Smooth muscle cell (in vitro differentiated cells): ENCODE data around the gene RALGAPA2. TPM values are rescaled to one million over a fixed set of nuclear protein-coding genes. Genes with fewer than 3 reads are reported as not detected.

ENCODE experiments used
- DNase-seq: peaks from one replicate; lab custom pipeline; 2025; ENCODE audit not compliant: unreplicated experiment; lab: John Stamatoyannopoulos, UW
- H2AFZ ChIP-seq: fragments of 200-600 bp; sonication (generic); 2 replicates; pipeline ENCODE4 v1.6.0; 2016; ENCODE audit warnings: antibody characterized with exemption, low read depth, mild to moderate bottlenecking
- H3F3A ChIP-seq: fragments of 200-600 bp; sonication (generic); 2 replicates; pipeline ENCODE4 v1.6.0; 2017; ENCODE audit warnings: antibody characterized with exemption, low read depth
- H3K27ac ChIP-seq: fragments of 200-600 bp; sonication (generic); 2 replicates; pipeline ENCODE4 v1.5.1; 2016; ENCODE audit warnings: low read depth, mild to moderate bottlenecking
- H3K27me3 ChIP-seq: fragments of 200-600 bp; sonication (generic); 2 replicates; pipeline ENCODE4 v1.6.1; 2016; ENCODE audit warnings: low read depth, mild to moderate bottlenecking
- H3K36me3 ChIP-seq: fragments of 200-600 bp; sonication (generic); 2 replicates; pipeline ENCODE4 v1.5.1; 2016; ENCODE audit warnings: low read depth
- H3K4me1 ChIP-seq: fragments of 200-600 bp; sonication (generic); 2 replicates; pipeline ENCODE4 v1.5.1; 2016; ENCODE audit warnings: low read depth
- H3K4me2 ChIP-seq: fragments of 200-600 bp; sonication (generic); 2 replicates; pipeline ENCODE4 v1.6.0; 2016; ENCODE audit warnings: mild to moderate bottlenecking
- H3K4me3 ChIP-seq: fragments of 200-600 bp; sonication (generic); 2 replicates; pipeline ENCODE4 v1.5.1; 2016; ENCODE audit warnings: mild to moderate bottlenecking
- H3K79me2 ChIP-seq: fragments of 200-600 bp; sonication (generic); 2 replicates; pipeline ENCODE4 v1.6.0; 2016; ENCODE audit warnings: low read depth, mild to moderate bottlenecking
- H3K9ac ChIP-seq: fragments of 200-600 bp; sonication (generic); 2 replicates; pipeline ENCODE4 v1.6.0; 2016; ENCODE audit warnings: low read depth
- H3K9me3 ChIP-seq: fragments of 200-600 bp; sonication (generic); replicated peaks from 2 replicates; pipeline ENCODE4 v1.5.1; 2016; ENCODE audit warnings: low read depth
- H4K20me1 ChIP-seq: fragments of 200-600 bp; sonication (generic); 2 replicates; pipeline ENCODE4 v1.6.0; 2016; ENCODE audit warnings: low read depth
- WGBS: methylation state at CpG from one replicate; pipeline ENCODE4 v1.1.7; 2016; ENCODE audit warnings: low lambda C conversion rate; 5-methylcytosine and 5-hydroxymethylcytosine counted together
- polyA plus RNA-seq: library from polyadenylated mRNA; unstranded; fragments of >200 nt; fragmentation: Nextera tagmentation; extraction: Ambion mirVana; gene quantifications from 2 replicates; pipeline ENCODE4 v1.2.1, GENCODE V29; 2016
- total RNA-seq: library from RNA; depleted of rRNA; stranded (reverse); fragments of >200 nt; gene quantifications from 2 replicates; pipeline ENCODE4 v1.2.3, GENCODE V29; 2014
- TF ChIP-seq, protein P1 (sequence below): fragments of 200-600 bp; sonication (generic); IDR thresholded peaks from 2 replicates; pipeline ENCODE4 v1.5.1; 2017; ENCODE audit warnings: borderline replicate concordance, mild to moderate bottlenecking, antibody characterized with exemption; ENCODE audit not compliant: insufficient read depth, poor library complexity, severe bottlenecking

Gene RALGAPA2
- total and polyA plus RNA-seq, 2 experiments from 2014 or later = 3.5 to 6.2 TPM

DNA sequence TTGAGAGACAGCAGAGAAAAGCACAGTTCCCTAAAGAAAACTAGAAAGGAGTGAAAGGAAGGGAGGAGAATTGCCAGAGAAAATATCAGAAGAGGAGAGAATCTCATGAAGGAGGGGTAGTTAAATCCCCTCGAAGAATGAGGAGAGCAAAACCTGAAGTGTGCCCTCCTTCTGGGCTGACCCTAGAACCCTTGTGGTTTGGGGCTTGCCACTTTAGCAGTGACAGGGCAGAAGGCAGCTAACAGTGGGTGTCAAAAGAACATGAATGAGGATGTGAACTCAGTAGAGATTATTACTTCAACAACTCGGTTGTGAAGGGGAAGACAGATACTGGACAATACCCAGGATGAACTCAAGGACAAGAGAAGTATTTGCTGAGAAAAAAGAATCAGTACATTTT lies 73.6 kb downstream of the RALGAPA2 start:
- H3K4me1 ChIP-seq = no peaks in the 10 kb centered on the region
- H3F3A ChIP-seq = no peaks in the 10 kb centered on the region
- WGBS = 86% methylated on average over 2 of the region's 2 CpGs
- H2AFZ ChIP-seq = no peak overlapping the region
- DNase-seq = no peak
- TF ChIP-seq, protein P1, sequence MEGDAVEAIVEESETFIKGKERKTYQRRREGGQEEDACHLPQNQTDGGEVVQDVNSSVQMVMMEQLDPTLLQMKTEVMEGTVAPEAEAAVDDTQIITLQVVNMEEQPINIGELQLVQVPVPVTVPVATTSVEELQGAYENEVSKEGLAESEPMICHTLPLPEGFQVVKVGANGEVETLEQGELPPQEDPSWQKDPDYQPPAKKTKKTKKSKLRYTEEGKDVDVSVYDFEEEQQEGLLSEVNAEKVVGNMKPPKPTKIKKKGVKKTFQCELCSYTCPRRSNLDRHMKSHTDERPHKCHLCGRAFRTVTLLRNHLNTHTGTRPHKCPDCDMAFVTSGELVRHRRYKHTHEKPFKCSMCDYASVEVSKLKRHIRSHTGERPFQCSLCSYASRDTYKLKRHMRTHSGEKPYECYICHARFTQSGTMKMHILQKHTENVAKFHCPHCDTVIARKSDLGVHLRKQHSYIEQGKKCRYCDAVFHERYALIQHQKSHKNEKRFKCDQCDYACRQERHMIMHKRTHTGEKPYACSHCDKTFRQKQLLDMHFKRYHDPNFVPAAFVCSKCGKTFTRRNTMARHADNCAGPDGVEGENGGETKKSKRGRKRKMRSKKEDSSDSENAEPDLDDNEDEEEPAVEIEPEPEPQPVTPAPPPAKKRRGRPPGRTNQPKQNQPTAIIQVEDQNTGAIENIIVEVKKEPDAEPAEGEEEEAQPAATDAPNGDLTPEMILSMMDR = no peak
- H3K9me3 ChIP-seq = no peaks in the 10 kb centered on the region
- no peak overlapping the region for H3K9ac ChIP-seq
- H3K79me2 ChIP-seq = no peaks in the 10 kb centered on the region
- H3K27ac ChIP-seq = no peak overlapping the region
- no peaks in the 10 kb centered on the region for H3K27me3 ChIP-seq
- H3K36me3 ChIP-seq = no peaks in the 10 kb centered on the region
- H3K4me3 ChIP-seq = no peak overlapping the region
- H3K4me2 ChIP-seq = no peak overlapping the region
- no peaks in the 10 kb centered on the region for H4K20me1 ChIP-seq

DNA sequence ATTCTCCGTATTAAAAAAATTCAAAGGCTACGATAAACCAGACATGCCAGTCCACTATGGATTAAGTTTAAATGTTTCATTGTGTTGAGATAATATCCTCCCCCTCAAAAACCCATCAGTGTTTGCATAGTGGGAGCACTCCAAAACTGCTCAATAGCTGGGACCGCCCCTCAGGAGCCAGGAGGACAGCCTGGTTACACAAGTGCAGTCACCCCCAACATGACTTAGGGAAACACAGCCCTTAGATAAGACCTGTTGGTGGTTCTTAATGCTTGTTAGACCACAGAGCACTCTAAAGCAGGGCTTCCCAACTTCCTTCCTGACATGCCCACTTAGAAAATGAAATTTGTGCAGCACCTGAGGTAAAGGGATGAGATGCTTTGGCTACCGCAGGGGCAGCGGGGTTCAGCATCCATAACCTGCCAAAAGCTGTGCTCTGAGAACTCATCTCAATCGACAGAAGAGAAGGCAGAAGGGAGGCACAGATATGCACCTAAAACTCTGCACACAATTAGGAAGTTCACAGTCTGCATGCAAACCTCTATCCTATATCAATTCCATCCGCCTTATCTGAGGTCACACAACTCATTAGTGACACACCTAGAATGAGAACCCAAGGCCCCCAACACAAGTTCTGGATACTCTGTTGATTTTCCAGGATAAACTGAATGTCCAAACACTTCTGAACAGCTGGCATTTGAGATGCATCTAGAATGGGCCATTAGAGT lies 74.3 kb downstream of the RALGAPA2 start:
- Histone ChIP-seq H3K9me3 (no peaks in the 10 kb centered on the region), H3K4me2 (no peak overlapping the region), H3K4me1 (no peaks in the 10 kb centered on the region), H4K20me1 (no peaks in the 10 kb centered on the region), H3K27ac (no peak overlapping the region), H3K4me3 (no peak overlapping the region), H3K9ac (no peak overlapping the region), H3K27me3 (no peaks in the 10 kb centered on the region), H2AFZ (no peak overlapping the region), H3K36me3 (no peaks in the 10 kb centered on the region), H3K79me2 (no peaks in the 10 kb centered on the region), H3F3A (no peaks in the 10 kb centered on the region)
- DNase-seq = no peak
- TF ChIP-seq, protein P1 = no peak
- WGBS = 97% methylated on average over 7 of the region's 7 CpGs

DNA sequence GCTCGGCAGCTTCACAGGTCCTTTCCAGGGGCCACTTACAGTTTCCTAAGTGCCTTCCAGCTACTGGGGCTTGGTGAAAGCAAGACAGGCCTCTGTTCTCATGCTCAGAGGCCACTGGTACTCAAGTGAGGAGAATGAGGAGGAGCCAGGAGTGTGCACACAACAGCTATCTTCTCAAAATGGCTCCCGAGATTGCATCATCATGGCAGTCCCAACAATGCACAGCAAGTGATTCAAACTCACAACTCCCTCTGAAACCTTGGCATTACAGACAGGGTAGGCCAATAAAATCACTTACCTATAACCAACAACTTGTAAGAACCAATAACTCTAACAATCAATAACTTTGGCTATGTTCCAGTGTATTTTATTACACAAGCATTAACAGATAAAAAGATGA lies 77.4 kb downstream of the RALGAPA2 start:
- Histone ChIP-seq H4K20me1 (no peaks in the 10 kb centered on the region), H3K27ac (no peak overlapping the region), H3F3A (no peaks in the 10 kb centered on the region), H2AFZ (no peak overlapping the region), H3K9ac (no peak overlapping the region), H3K27me3 (no peaks in the 10 kb centered on the region), H3K36me3 (no peaks in the 10 kb centered on the region), H3K79me2 (no peaks in the 10 kb centered on the region), H3K4me1 (no peaks in the 10 kb centered on the region), H3K9me3 (no peaks in the 10 kb centered on the region), H3K4me2 (no peak overlapping the region), H3K4me3 (no peak overlapping the region)
- DNase-seq = no peak
- TF ChIP-seq, protein P1 = no peak
- WGBS = 100% methylated on average over 2 of the region's 2 CpGs

DNA sequence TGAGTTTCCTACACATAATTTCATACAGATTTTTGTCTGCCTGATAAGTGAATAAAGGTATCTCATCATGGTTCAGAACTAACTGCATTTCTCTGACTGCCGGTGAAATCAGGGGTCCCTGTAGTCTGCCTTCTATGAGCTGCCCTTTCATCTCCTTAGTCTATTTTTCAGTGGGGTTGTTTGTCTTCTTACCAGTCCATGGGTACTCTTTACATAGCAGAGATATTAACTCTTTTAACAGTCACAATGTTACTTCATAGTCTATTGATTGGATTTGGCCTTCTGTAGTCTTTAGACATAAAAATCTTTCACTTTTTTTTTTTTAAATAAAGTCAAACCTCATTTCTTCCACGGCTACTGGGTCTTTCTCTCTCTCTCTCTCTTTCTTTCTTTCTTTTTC lies 79.8 kb downstream of the RALGAPA2 start:
- no peak overlapping the region for H3K4me3 ChIP-seq
- H3K36me3 ChIP-seq = no peaks in the 10 kb centered on the region
- no peak overlapping the region for H3K4me2 ChIP-seq
- no peak overlapping the region for H3K9ac ChIP-seq
- no peaks in the 10 kb centered on the region for H3K27me3 ChIP-seq
- DNase-seq = no peak
- no peaks in the 10 kb centered on the region for H3K79me2 ChIP-seq
- WGBS = 96% methylated on average over 2 of the region's 2 CpGs
- H3K9me3 ChIP-seq = no peaks in the 10 kb centered on the region
- no peak overlapping the region for H3K27ac ChIP-seq
- H3F3A ChIP-seq = no peaks in the 10 kb centered on the region
- TF ChIP-seq, protein P1 = no peak
- H2AFZ ChIP-seq = no peak overlapping the region
- no peaks in the 10 kb centered on the region for H3K4me1 ChIP-seq
- no peaks in the 10 kb centered on the region for H4K20me1 ChIP-seq
